Left lung (tissue), 10 donors: ENCODE measurements around the gene DEFB112. TPM values are rescaled to one million over a fixed set of nuclear protein-coding genes. Genes with fewer than 3 reads are reported as not detected.

Experiments
- ATAC-seq: fragments of 200-7000 bp; cut with Tn5 transposase; one replicate; pipeline ENCODE4 v1.9.1; 2020; ENCODE audit warnings: moderate library complexity
- DNase-seq, 4 donors: peaks; one replicate each; pipeline ENCODE4 v3.0.0-alpha.2; 2013 to 2020
- H3K27ac ChIP-seq, 2 donors: fragments of 200-600 bp; sonication (generic) in 1 of 2; one replicate each; pipeline versions ENCODE4 v1.5.0 to v1.8.0; 2020 to 2021
- H3K27me3 ChIP-seq, 2 donors: fragments of 200-600 bp; sonication (generic) in 1 of 2; one replicate each; pipeline versions ENCODE4 v1.5.0 to v1.8.0; 2020 to 2021
- H3K36me3 ChIP-seq, 2 donors: fragments of 200-600 bp; sonication (generic) in 1 of 2; one replicate each; pipeline versions ENCODE4 v1.5.0 to v1.8.0; 2020 to 2021
- H3K4me1 ChIP-seq, 2 donors: fragments of 200-600 bp; one replicate each; pipeline ENCODE4 v1.8.0; 2021
- H3K4me3 ChIP-seq, 2 donors: fragments of 200-600 bp; sonication (generic) in 1 of 2; one replicate each; pipeline versions ENCODE4 v1.5.0 to v1.8.0; 2020 to 2021; ENCODE audit warnings: mild to moderate bottlenecking in 1 of 2
- H3K9me3 ChIP-seq, 2 donors: fragments of 200-600 bp; sonication (generic) in 1 of 2; one replicate each; pipeline versions ENCODE4 v1.5.0 to v1.8.0; 2020 to 2021
- CTCF ChIP-seq, 2 donors: fragments of 200-600 bp; sonication (generic) in 1 of 2; IDR thresholded peaks; one replicate each; pipeline versions ENCODE4 v1.5.0 to v1.8.0; 2021; ENCODE audit warnings: antibody characterized with exemption in 2 of 2
- intact Hi-C, 2 donors: fragments of 100-400 bp; cut with DNase I; formaldehyde crosslinking; loops; one replicate each; pipeline versions ENCODE4 v1.11.2 to v1.14.2; 2022
- polyA plus RNA-seq, 6 donors: library from polyadenylated mRNA; unstranded; fragments of 120-200 nt; gene quantifications; one replicate each; pipeline ENCODE4 v1.2.1, GENCODE V29; 2013; ENCODE audit not compliant: insufficient read length in 6 of 6
- total RNA-seq, 2 donors: library from RNA; stranded (reverse); fragmentation: NEBNext Ultra II Directional; extraction: Animal tissue kit (Norgen Biotek cat#: 25700); gene quantifications; one replicate each; pipeline ENCODE4 v1.2.1, GENCODE V29; 2021
- donor health status: DM: no; HTN: yes; CAD: no.
- donor health status: DM: no; HTN: no; CAD: no.

The DEFB112 gene
- total and polyA plus RNA-seq, 8 donors: not detected

- H3K4me1 ChIP-seq: no peaks in the 10 kb centered on the region
Observed at GRCh38 chr6:50076431-50076830, 26.7 kb upstream of the DEFB112 start.

GRCh38 chr6:50071921-50072320 is 22.2 kb upstream of the DEFB112 start:
- ATAC-seq (no peak), DNase-seq (no peak)
- Histone ChIP-seq H3K4me3 (no peak overlapping the region), H3K4me1 (no peaks in the 10 kb centered on the region), H3K36me3 (no peaks in the 10 kb centered on the region), H3K9me3 (no peaks in the 10 kb centered on the region), H3K27me3 (no peaks in the 10 kb centered on the region), H3K27ac (no peak overlapping the region)
- TF ChIP-seq CTCF (IDR thresholded peaks at IDR 0.05): no peak
- intact Hi-C loops: no loop called here

More at GRCh38 chr6:50076431-50076830, 26.7 kb upstream of the DEFB112 start:
- ATAC-seq (no peak), DNase-seq (no peak)
- intact Hi-C loops: no loop called here
- Histone ChIP-seq H3K27me3 (no peaks in the 10 kb centered on the region), H3K27ac (no peak overlapping the region), H3K4me3 (no peak overlapping the region), H3K36me3 (no peaks in the 10 kb centered on the region), H3K9me3 (no peaks in the 10 kb centered on the region)
- no peak for TF ChIP-seq CTCF (IDR thresholded peaks at IDR 0.05)

- Histone ChIP-seq H3K36me3 (no peaks in the 10 kb centered on the region), H3K27ac (no peak overlapping the region), H3K4me3 (no peak overlapping the region), H3K9me3 (no peaks in the 10 kb centered on the region), H3K27me3 (no peaks in the 10 kb centered on the region), H3K4me1 (no peaks in the 10 kb centered on the region)
- DNase-seq (no peak), ATAC-seq (no peak)
- no peak for TF ChIP-seq CTCF (IDR thresholded peaks at IDR 0.05)
- intact Hi-C loops: no loop called here
Observed at GRCh38 chr6:50070101-50070500, 20.4 kb upstream of the DEFB112 start.

GRCh38 chr6:50062051-50062450 is 12.3 kb upstream of the DEFB112 start:
- no peaks in the 10 kb centered on the region for H3K4me1 ChIP-seq
- no peaks in the 10 kb centered on the region for H3K9me3 ChIP-seq
- intact Hi-C loops: no loop called here
- ATAC-seq: no peak
- no peaks in the 10 kb centered on the region for H3K36me3 ChIP-seq
- no peak for DNase-seq
- TF ChIP-seq CTCF (IDR thresholded peaks at IDR 0.05): no peak
- no peaks in the 10 kb centered on the region for H3K27me3 ChIP-seq
- H3K4me3 ChIP-seq: no peak overlapping the region
- no peak overlapping the region for H3K27ac ChIP-seq

- Histone ChIP-seq H3K9me3 (no peaks in the 10 kb centered on the region), H3K4me3 (no peak overlapping the region), H3K36me3 (no peaks in the 10 kb centered on the region), H3K4me1 (no peaks in the 10 kb centered on the region), H3K27ac (no peak overlapping the region), H3K27me3 (no peaks in the 10 kb centered on the region)
- no peak for TF ChIP-seq CTCF (IDR thresholded peaks at IDR 0.05)
- intact Hi-C loops: no loop called here
- no peak for ATAC-seq
- DNase-seq: no peak
Observed at GRCh38 chr6:50056242-50056641, 6.5 kb upstream of the DEFB112 start.
